H7 (cell line): ENCODE results near the gene ADAM8. TPM values are rescaled to one million over a fixed set of nuclear protein-coding genes. Genes with fewer than 3 reads are reported as not detected.

Experiments
- DNase-seq: peaks from one replicate; pipeline ENCODE4 v3.0.0; 2012
- H3K27me3 ChIP-seq: 2 replicates; pipeline ENCODE4 v1.6.0; 2011; ENCODE audit warnings: mild to moderate bottlenecking, low read length; ENCODE audit not compliant: control insufficient read depth, insufficient read depth
- H3K36me3 ChIP-seq: replicated peaks from 2 replicates; pipeline ENCODE4 v1.5.1; 2011; ENCODE audit warnings: low read length; ENCODE audit not compliant: control insufficient read depth, insufficient read depth
- H3K4me3 ChIP-seq: 2 replicates; pipeline ENCODE4 v1.5.1; 2011; ENCODE audit warnings: low read depth, mild to moderate bottlenecking, control low read depth, low read length, moderate library complexity; ENCODE audit not compliant: insufficient read depth
- total RNA-seq: library from RNA; depleted of rRNA; stranded (reverse); fragments of >200 nt; shearing (Covaris generic); gene quantifications from 2 replicates; pipeline ENCODE4 v1.2.3, GENCODE V29; 2014

ADAM8 gene
- total RNA-seq, 1 experiment from 2014 or later, result 1.3 TPM

DNA sequence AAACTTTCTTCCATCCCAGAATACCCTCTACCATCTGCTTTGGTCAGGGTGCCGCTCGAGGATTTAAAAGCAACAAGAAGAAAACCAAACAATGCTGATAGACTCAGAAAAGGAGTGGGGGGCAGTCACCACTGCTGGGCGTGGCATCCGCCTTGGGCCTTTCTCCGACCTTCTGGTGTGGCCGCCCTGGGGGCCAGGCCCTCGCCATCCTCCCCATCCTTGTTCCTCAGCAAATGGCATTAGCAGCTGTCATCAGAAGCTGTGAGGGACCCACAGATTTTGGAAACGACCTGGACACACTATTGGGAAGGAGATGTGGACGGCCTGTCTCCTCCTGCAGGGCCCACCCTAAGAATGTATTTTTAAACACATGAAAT lies 36.1 kb upstream of the ADAM8 start:
- Histone ChIP-seq H3K4me3 (no peak overlapping the region), H3K27me3 (no peaks in the 10 kb centered on the region), H3K36me3 (peaks cover 7% of the 10 kb centered on the region)
- no peak for DNase-seq

DNA sequence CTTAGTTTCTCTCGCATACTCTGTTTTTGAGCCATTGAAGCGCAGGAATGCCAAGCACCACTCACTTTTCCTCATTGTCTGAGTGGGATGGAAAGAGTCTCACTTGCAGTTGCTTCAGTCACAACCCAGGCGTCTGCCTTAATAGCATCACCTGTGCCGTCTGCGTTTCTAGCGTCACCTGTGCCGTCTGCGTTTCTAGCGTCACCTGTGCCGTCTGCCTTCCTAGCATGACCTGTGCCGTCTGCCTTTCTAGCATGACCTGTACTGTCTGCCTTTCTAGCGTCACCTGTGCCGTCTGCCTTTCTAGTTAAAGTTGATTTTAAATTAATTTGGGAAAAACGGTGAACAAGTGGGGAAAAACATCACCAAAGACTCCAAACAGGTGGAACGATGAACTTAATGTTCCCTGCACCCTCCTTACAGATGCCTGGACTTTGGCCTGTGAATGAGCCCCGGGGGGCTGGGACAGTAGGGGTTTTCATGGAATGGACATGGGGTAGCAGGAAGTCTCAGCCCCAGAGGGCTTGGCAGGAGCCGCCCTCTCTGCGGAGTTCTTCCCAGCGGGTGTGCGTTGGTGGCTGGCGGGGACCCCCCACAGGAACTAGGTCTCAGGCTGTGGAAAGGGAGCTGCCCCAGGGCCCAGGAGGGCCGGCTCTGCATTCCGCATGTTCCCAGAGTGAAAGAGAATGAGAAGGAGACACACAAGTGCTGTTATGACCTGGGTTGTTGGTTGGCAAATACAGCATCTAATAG lies 35.5 kb upstream of the ADAM8 start:
- no peak overlapping the region for H3K4me3 ChIP-seq
- no peaks in the 10 kb centered on the region for H3K27me3 ChIP-seq
- H3K36me3 ChIP-seq, result peaks cover 7% of the 10 kb centered on the region
- DNase-seq, result no peak

GRCh38 chr10:133311570-133311969 lies 34.9 kb upstream of the ADAM8 start:
- no peak for DNase-seq
- H3K27me3 ChIP-seq, result no peaks in the 10 kb centered on the region
- peaks cover 7% of the 10 kb centered on the region for H3K36me3 ChIP-seq
- no peak overlapping the region for H3K4me3 ChIP-seq

- Histone ChIP-seq H3K4me3 (no peak overlapping the region), H3K27me3 (no peaks in the 10 kb centered on the region), H3K36me3 (peaks cover 7% of the 10 kb centered on the region)
- DNase-seq, result no peak
Observed at GRCh38 chr10:133310789-133311188, 34.1 kb upstream of the ADAM8 start.

DNA sequence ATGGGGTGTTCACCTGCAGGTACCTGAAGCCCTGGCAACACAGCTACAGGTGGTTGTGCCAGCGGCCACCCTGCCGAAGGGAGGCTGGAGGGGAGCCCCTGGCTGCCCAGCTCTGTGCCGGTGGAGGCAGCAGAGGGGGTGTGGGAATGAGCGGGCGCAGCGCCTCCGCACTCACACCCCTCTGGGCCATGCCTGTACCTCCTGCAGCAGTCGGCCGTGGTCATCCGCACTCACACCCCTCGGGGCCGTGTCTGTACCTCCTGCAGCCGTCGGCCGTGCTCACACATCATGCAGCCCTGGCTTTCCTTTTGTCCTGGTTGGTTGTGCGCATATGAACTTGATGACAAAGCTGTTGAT lies 33.7 kb upstream of the ADAM8 start:
- Histone ChIP-seq H3K4me3 (no peak overlapping the region), H3K27me3 (no peaks in the 10 kb centered on the region), H3K36me3 (peaks cover 7% of the 10 kb centered on the region)
- DNase-seq, result no peak

- no peak overlapping the region for H3K4me3 ChIP-seq
- no peak for DNase-seq
- peaks cover 7% of the 10 kb centered on the region for H3K36me3 ChIP-seq
- no peaks in the 10 kb centered on the region for H3K27me3 ChIP-seq
Observed at GRCh38 chr10:133309720-133310398, 33.2 kb upstream of the ADAM8 start.

GRCh38 chr10:133309100-133309719 lies 32.5 kb upstream of the ADAM8 start:
- Histone ChIP-seq H3K4me3 (peak overlapping the region; percentile 94), H3K27me3 (no peaks in the 10 kb centered on the region), H3K36me3 (peaks cover 7% of the 10 kb centered on the region)
- DNase-seq, result peak; percentile 100

- DNase-seq, result peak; percentile 97
- no peaks in the 10 kb centered on the region for H3K27me3 ChIP-seq
- H3K36me3 ChIP-seq, result peaks cover 7% of the 10 kb centered on the region
Observed at GRCh38 chr10:133308421-133309099, 31.9 kb upstream of the ADAM8 start, which contains the start of the genes TUBGCP2 and ZNF511. TUBGCP2 (minus strand) TSS chr10:133308872; CDS start chr10:133302941, 5,931 bp downstream. ZNF511 (plus strand) TSS chr10:133308914; CDS start chr10:133308944, 30 bp downstream.

GRCh38 chr10:133307776-133308420 lies 31.2 kb upstream of the ADAM8 start:
- Histone ChIP-seq H3K36me3 (peaks cover 7% of the 10 kb centered on the region), H3K27me3 (no peaks in the 10 kb centered on the region), H3K4me3 (peak overlapping the region; percentile 94)
- DNase-seq, result peak; percentile 77

More at GRCh38 chr10:133308421-133309099, 31.9 kb upstream of the ADAM8 start, which contains the start of the genes TUBGCP2 and ZNF511:
- H3K4me3 ChIP-seq, result peak within 1 kb of the TSS; percentile 94

DNA sequence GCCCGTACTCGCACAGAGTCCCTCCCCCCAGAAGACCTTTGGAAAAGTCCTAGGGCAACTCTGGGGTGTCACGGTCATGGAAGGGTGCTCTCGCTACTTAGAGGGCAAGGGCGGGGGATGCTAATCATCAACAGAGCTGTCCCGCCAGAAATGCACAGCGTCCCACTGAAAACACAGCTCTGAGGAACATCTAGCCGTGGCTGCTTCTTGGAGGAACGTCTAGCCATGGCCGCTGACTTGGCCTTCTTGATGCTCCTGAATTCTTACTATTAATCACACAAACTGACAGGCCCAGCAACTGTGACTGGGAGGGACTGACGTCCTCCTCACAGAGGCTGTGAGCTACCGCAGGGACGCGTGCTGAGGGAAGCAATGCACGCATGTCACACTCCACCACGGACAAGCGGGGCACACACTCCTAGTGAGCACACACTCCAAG lies 30.3 kb upstream of the ADAM8 start:
- no peak overlapping the region for H3K4me3 ChIP-seq
- H3K27me3 ChIP-seq, result no peaks in the 10 kb centered on the region
- H3K36me3 ChIP-seq, result peaks cover 6% of the 10 kb centered on the region
- DNase-seq, result no peak

DNA sequence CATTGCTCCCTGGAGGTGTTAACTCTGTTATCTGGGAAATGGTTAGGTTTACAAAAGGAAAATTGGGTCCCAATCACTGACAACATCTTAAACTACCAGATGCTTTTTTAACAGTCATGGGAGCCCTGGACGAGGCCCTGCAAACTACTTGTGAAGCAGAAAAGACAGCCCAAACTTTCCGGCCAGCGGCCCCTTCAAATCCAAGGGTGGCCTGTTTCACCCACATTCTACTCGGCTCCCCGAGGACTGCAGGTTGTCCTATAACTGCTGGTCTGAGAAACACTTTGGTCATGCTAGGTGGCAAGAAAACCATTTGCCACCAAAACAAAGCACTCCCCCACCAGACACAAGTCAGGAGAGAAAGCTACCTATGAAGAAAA lies 29.4 kb upstream of the ADAM8 start:
- H3K4me3 ChIP-seq, result no peak overlapping the region

DNA sequence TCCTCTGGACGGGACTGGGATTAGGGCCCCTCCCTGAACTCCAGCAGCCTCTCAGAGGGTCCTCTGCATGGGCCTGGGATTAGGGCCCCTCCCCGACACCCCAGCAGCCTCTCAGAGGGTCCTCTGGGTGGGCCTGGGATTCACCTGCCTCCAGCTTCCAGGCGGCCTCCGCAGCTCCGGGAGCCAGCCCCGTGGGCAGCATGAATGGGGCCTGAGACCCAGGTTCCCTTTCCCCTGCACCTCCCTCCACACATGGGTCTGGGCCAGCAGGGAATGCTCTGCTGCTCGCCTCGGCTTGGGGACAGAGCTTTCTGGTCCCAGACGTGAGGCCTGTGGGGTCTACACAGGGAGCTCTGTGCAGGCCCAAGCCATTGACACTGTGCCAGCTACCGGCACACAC lies 26.5 kb upstream of the ADAM8 start:
- DNase-seq, result no peak

More for the DNA sequence above, 29.4 kb upstream of the ADAM8 start:
- H3K36me3 ChIP-seq, result peaks cover 3% of the 10 kb centered on the region; the same call in 1 of the 2 replicates
- no peak for DNase-seq
- H3K27me3 ChIP-seq, result no peaks in the 10 kb centered on the region

GRCh38 chr10:133302230-133302629 lies 25.6 kb upstream of the ADAM8 start:
- peaks cover 18% of the 10 kb centered on the region for H3K36me3 ChIP-seq
- no peak for DNase-seq
- H3K4me3 ChIP-seq, result no peak overlapping the region
- H3K27me3 ChIP-seq, result no peaks in the 10 kb centered on the region

More for the DNA sequence above, 26.5 kb upstream of the ADAM8 start:
- Histone ChIP-seq H3K27me3 (no peaks in the 10 kb centered on the region), H3K4me3 (no peak overlapping the region), H3K36me3 (peaks cover 15% of the 10 kb centered on the region)

- Histone ChIP-seq H3K27me3 (no peaks in the 10 kb centered on the region), H3K4me3 (no peak overlapping the region), H3K36me3 (peaks cover 28% of the 10 kb centered on the region)
- DNase-seq, result no peak
Observed at GRCh38 chr10:133299738-133300137, 23.1 kb upstream of the ADAM8 start.
